GM12878 (cell line): Measurements from ENCODE around the gene YWHAQ. TPM values are rescaled to one million over a fixed set of nuclear protein-coding genes. Genes with fewer than 3 reads are reported as not detected.

ENCODE experiments used
- ATAC-seq: fragments of 200-7000 bp; cut with Tn5 transposase; 3 replicates; pipeline ENCODE4 v1.9.1; 2020; ENCODE audit warnings: mild to moderate bottlenecking, moderate library complexity
- BruUV-seq: library from RNA; stranded (reverse); fragments of 400-500 nt; replicated peaks from 2 replicates; lab custom pipeline; 2021; lab: Mats Ljungman, UMichigan
- CTCF ChIA-PET: fragments of 300-600 bp; sonication (Branson Sonifier 250); formaldehyde crosslinking; extraction: SDS; loops from one replicate; lab custom pipeline; 2021; ENCODE audit warnings: inconsistent platforms; lab: Yijun Ruan, JAX
- POLR2A ChIA-PET: fragments of 350-600 bp; formaldehyde crosslinking; extraction: SDS; loops from one replicate; lab custom pipeline; 2021; ENCODE audit warnings: inconsistent platforms; lab: Charles Lee
- RAD21 ChIA-PET: fragments of 300-600 bp; sonication (Branson Sonifier 250); formaldehyde crosslinking; loops from one replicate; lab custom pipeline; 2023; ENCODE audit warnings: antibody characterized with exemption; ENCODE audit not compliant: unreplicated experiment; lab: Charles Lee
- SMC1A ChIA-PET: fragments of 300-600 bp; sonication (Branson Sonifier 250); formaldehyde crosslinking; loops from one replicate; lab custom pipeline; 2023; ENCODE audit not compliant: unreplicated experiment, uncharacterized antibody; lab: Charles Lee
- DNase-seq: peaks from one replicate; pipeline ENCODE4 v3.0.0-alpha.2; 2011; ENCODE audit warnings: low read depth, low spot score
- FAIRE-seq: peaks from 3 replicates; lab custom pipeline; 2011; peaks lifted over from hg19 to GRCh38; lab: Jason Lieb, UNC
- H2AFZ ChIP-seq: 2 replicates; pipeline ENCODE4 v1.6.0; 2011; ENCODE audit warnings: low read depth, low read length, control low read depth; ENCODE audit not compliant: control insufficient read depth
- H3K27ac ChIP-seq: 2 replicates; pipeline ENCODE4 v1.5.1; 2011; ENCODE audit warnings: control low read depth; ENCODE audit not compliant: control insufficient read depth, insufficient read depth
- H3K27me3 ChIP-seq, 2 experiments: replicated peaks in 1 of 2; 2 replicates each; pipeline versions ENCODE4 v1.6.0 to v1.6.1; 2011; ENCODE audit warnings: low read length in 1 of 2; ENCODE audit not compliant: control insufficient read depth in 2 of 2, insufficient read depth in 2 of 2
- H3K36me3 ChIP-seq, 2 experiments: 2 replicates each; pipeline ENCODE4 v1.5.1; 2011; ENCODE audit warnings: low read length in 1 of 2; ENCODE audit not compliant: control insufficient read depth in 2 of 2, insufficient read depth in 2 of 2
- H3K4me1 ChIP-seq: 2 replicates; pipeline ENCODE4 v1.6.1; 2011; ENCODE audit warnings: mild to moderate bottlenecking, low read length, moderate library complexity, mixed read lengths; ENCODE audit not compliant: control insufficient read depth, insufficient read depth
- H3K4me2 ChIP-seq: 2 replicates; pipeline ENCODE4 v1.6.0; 2011; ENCODE audit warnings: control low read depth; ENCODE audit not compliant: control insufficient read depth, insufficient read depth
- H3K4me3 ChIP-seq: fragments of 200-600 bp; sonication (generic); 2 replicates; pipeline ENCODE4 v1.5.1; 2016
- H3K79me2 ChIP-seq: 2 replicates; pipeline ENCODE4 v1.6.0; 2011; ENCODE audit warnings: low read length; ENCODE audit not compliant: control insufficient read depth, insufficient read depth
- H3K9ac ChIP-seq: 2 replicates; pipeline ENCODE4 v1.8.0; 2011; ENCODE audit warnings: low read length, control low read depth, mixed read lengths; ENCODE audit not compliant: control insufficient read depth, insufficient read depth
- H3K9me3 ChIP-seq: replicated peaks from 3 replicates; pipeline ENCODE4 v1.5.1; 2011; ENCODE audit warnings: mild to moderate bottlenecking, low read length; ENCODE audit not compliant: control insufficient read depth, insufficient read depth
- H4K20me1 ChIP-seq: 2 replicates; pipeline ENCODE4 v1.6.0; 2011; ENCODE audit not compliant: control insufficient read depth, insufficient read depth
- WGBS: methylation state at CpG from one replicate; pipeline ENCODE4 v1.1.6; 2016; ENCODE audit warnings: low lambda C conversion rate; ENCODE audit not compliant: insufficient replicate concordance, insufficient coverage; ENCODE audit errors: missing lambda C conversion rate; 5-methylcytosine and 5-hydroxymethylcytosine counted together
- in situ Hi-C: fragments of 300-500 bp; cut with MboI; formaldehyde crosslinking; loops from 9 replicates; pipeline ENCODE4 v1.14.3; 2018; ENCODE audit warnings: mixed read lengths
- intact Hi-C: fragments of 100-400 bp; cut with micrococcal nuclease; formaldehyde crosslinking; loops from one replicate; pipeline ENCODE4 v1.14.2; 2022; ENCODE audit not compliant: unreplicated experiment
- polyA plus RNA-seq, 11 experiments: library from polyadenylated mRNA; depleted of rRNA in 4 of 11; unstranded in 6 of 11; stranded (reverse) in 5 of 11; fragments of >200 nt; fragmentation: Nextera tagmentation in 4 of 11; fragmentation: Illumina TruSeq in 1 of 11; extraction: Ambion mirVana in 4 of 11; extraction: Trizol in 1 of 11; gene quantifications; 1 replicate in 1 of 11; 2 replicates in 10 of 11; pipeline versions ENCODE4 v1.2.1 to v1.2.3, GENCODE V29; 2011 to 2016; ENCODE audit warnings: inconsistent platforms in 2 of 11, missing spikeins in 2 of 11, low read depth in 1 of 11
- total RNA-seq, 4 experiments: library from RNA; depleted of rRNA in 3 of 4; stranded (reverse); fragments of >200 nt in 3 of 4; fragmentation: Illumina TruSeq in 1 of 4; extraction: Trizol in 1 of 4; gene quantifications; 2 replicates each; pipeline versions ENCODE4 v1.2.1 to v1.2.3, GENCODE V29; 2013 to 2021
- TF ChIP-seq, protein P1 (sequence below): IDR thresholded peaks from 2 replicates; pipeline ENCODE4 v1.6.1; 2012; ENCODE audit warnings: low read depth, low read length, improper control_type of control experiment
- TF ChIP-seq, protein P2 (sequence below): fragments of 450-650 bp; IDR thresholded peaks from 2 replicates; pipeline ENCODE4 v1.6.1; 2017; ENCODE audit warnings: mild to moderate bottlenecking, low read depth, inconsistent platforms; ENCODE audit not compliant: poor library complexity, severe bottlenecking

Gene YWHAQ
- total and polyA plus RNA-seq, 10 of the 15 experiments (the other 5 are each of a cell fraction or from before 2014, with no cell fraction given) = 63.0 to 515 (median 219) TPM

DNA sequence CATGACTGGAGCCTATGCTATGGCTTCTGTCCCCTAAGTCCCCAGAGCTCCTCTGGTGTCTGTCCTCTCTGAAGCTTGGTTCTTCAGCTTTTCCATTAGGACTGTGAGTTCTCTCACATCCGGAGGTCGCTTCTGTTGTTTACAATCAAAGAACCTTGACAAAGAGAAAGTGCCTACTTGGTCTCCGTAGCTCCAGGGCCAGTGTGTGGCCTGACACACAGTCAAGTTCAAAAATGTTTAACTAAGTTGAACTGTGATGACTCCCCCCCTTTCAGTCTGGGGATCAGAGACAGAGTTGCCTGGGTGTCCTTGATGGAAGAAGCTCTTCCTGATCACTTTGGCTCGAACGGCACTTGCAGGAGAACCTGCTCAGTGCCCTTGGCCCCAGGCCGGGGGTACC lies 26.3 kb upstream of the YWHAQ start:
- intact Hi-C loops (loop anchor here (2.0 to 5.0 kb wide), 3 partner anchors 14 to 100 kb away; partner anchors contain the start of genes ADAM17 and YWHAQ), in situ Hi-C loops (no loop called here)
- Histone ChIP-seq H2AFZ (no peak overlapping the region; the same call in 1 of the 2 replicates), H3K79me2 (no peaks in the 10 kb centered on the region), H3K9me3 (no peaks in the 10 kb centered on the region), H3K4me1 (peaks cover 50% of the 10 kb centered on the region), H3K27me3 (no peaks in the 10 kb centered on the region), H3K36me3 (no peaks in the 10 kb centered on the region), H3K27ac (peak overlapping the region; percentile 62), H3K9ac (0 out of 2 replicates have a peak overlapping the region, but pooled peaks have one; percentile 10), H4K20me1 (no peaks in the 10 kb centered on the region), H3K4me3 (no peak overlapping the region; the same call in 1 of the 2 replicates), H3K4me2 (peak overlapping the region; percentile 58)
- POLR2A ChIA-PET = no interaction called here
- TF ChIP-seq, protein P1, sequence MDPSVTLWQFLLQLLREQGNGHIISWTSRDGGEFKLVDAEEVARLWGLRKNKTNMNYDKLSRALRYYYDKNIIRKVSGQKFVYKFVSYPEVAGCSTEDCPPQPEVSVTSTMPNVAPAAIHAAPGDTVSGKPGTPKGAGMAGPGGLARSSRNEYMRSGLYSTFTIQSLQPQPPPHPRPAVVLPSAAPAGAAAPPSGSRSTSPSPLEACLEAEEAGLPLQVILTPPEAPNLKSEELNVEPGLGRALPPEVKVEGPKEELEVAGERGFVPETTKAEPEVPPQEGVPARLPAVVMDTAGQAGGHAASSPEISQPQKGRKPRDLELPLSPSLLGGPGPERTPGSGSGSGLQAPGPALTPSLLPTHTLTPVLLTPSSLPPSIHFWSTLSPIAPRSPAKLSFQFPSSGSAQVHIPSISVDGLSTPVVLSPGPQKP = no peak
- TF ChIP-seq, protein P2, sequence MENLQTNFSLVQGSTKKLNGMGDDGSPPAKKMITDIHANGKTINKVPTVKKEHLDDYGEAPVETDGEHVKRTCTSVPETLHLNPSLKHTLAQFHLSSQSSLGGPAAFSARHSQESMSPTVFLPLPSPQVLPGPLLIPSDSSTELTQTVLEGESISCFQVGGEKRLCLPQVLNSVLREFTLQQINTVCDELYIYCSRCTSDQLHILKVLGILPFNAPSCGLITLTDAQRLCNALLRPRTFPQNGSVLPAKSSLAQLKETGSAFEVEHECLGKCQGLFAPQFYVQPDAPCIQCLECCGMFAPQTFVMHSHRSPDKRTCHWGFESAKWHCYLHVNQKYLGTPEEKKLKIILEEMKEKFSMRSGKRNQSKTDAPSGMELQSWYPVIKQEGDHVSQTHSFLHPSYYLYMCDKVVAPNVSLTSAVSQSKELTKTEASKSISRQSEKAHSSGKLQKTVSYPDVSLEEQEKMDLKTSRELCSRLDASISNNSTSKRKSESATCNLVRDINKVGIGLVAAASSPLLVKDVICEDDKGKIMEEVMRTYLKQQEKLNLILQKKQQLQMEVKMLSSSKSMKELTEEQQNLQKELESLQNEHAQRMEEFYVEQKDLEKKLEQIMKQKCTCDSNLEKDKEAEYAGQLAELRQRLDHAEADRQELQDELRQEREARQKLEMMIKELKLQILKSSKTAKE = no peak
- BruUV-seq = no TSS peak
- 66% methylated on average over 6 of the region's 6 CpGs for WGBS
- no peak for ATAC-seq
- CTCF ChIA-PET = interaction anchor here (1.3 kb wide), 1 partner anchor 185 kb away, joined by 3 read pairs; no protein-coding TSS in a partner anchor
- DNase-seq = no peak
- FAIRE-seq = no peak
- RAD21 ChIA-PET = interaction anchor here (1.1 to 1.2 kb wide), 2 partner anchors 26 to 118 kb away, joined by 3 to 4 read pairs; partner anchors contain the start of gene YWHAQ
- SMC1A ChIA-PET = interaction anchor here (0.7 to 1.8 kb wide), 11 partner anchors 8 to 143 kb away, joined by 3 to 4 read pairs (median 3); no protein-coding TSS in a partner anchor
